OCI-LY7 (cell line): Measurements from ENCODE around the gene NNT. TPM values are rescaled to one million over a fixed set of nuclear protein-coding genes. Genes with fewer than 3 reads are reported as not detected.
"Not testable (repeated sequence)": the region's sequence is repeated elsewhere in the genome, so short reads cannot be mapped to it uniquely, and the experiment has no call there.

Experiments
- BruUV-seq: library from RNA; stranded (reverse); fragments of 400-500 nt; replicated peaks from 2 replicates; lab custom pipeline; 2021; lab: Mats Ljungman, UMichigan
- CTCF ChIA-PET: fragments of 300-600 bp; sonication (Branson Sonifier 250); formaldehyde crosslinking; loops from one replicate; lab custom pipeline; 2022; ENCODE audit warnings: antibody characterized with exemption; ENCODE audit not compliant: unreplicated experiment; lab: Charles Lee
- POLR2A ChIA-PET: fragments of 300-600 bp; sonication (Branson Sonifier 250); formaldehyde crosslinking; loops from one replicate; lab custom pipeline; 2022; ENCODE audit warnings: antibody characterized with exemption; lab: Charles Lee
- DNase-seq: peaks from one replicate; pipeline ENCODE4 v3.0.0-alpha.2; 2015; ENCODE audit warnings: low spot score
- H2AFZ ChIP-seq: fragments of 200-600 bp; sonication (generic), shearing (Covaris generic); 2 replicates; pipeline ENCODE4 v1.6.1; 2014; ENCODE audit warnings: mild to moderate bottlenecking, antibody characterized with exemption, low read length, moderate library complexity
- H3K27ac ChIP-seq: fragments of 200-600 bp; sonication (generic); 2 replicates; pipeline ENCODE4 v1.5.1; 2014; ENCODE audit warnings: mixed run types, low read depth, mild to moderate bottlenecking, moderate library complexity, low read length, inconsistent platforms; ENCODE audit not compliant: poor library complexity, severe bottlenecking
- H3K36me3 ChIP-seq: fragments of 200-600 bp; sonication (generic); 2 replicates; pipeline ENCODE4 v1.6.1; 2014; ENCODE audit warnings: mild to moderate bottlenecking, antibody characterized with exemption, low read length, moderate library complexity, mixed read lengths; ENCODE audit not compliant: insufficient read depth
- H3K4me1 ChIP-seq: fragments of 200-600 bp; sonication (generic); 2 replicates; pipeline ENCODE4 v1.5.1; 2014; ENCODE audit warnings: mild to moderate bottlenecking, low read length; ENCODE audit not compliant: insufficient read depth, poor library complexity, severe bottlenecking
- H3K4me2 ChIP-seq: fragments of 200-600 bp; sonication (generic); 2 replicates; pipeline ENCODE4 v1.6.1; 2014; ENCODE audit warnings: mild to moderate bottlenecking, low read length
- H3K4me3 ChIP-seq: fragments of 200-600 bp; sonication (generic); 2 replicates; pipeline ENCODE4 v1.5.1; 2014; ENCODE audit warnings: mild to moderate bottlenecking, low read depth, low read length; ENCODE audit not compliant: poor library complexity, severe bottlenecking
- H3K79me2 ChIP-seq: fragments of 200-600 bp; sonication (generic); 2 replicates; pipeline ENCODE4 v1.6.1; 2016; ENCODE audit warnings: low read depth, mild to moderate bottlenecking, low read length, moderate library complexity, mixed read lengths; ENCODE audit not compliant: insufficient read depth
- H3K9me2 ChIP-seq: fragments of 200-600 bp; sonication (generic); 2 replicates; pipeline ENCODE4 v1.6.1; 2016; ENCODE audit warnings: mild to moderate bottlenecking, low read length, mixed read lengths; ENCODE audit not compliant: insufficient read depth
- H3K9me3 ChIP-seq: fragments of 200-600 bp; sonication (generic); 2 replicates; pipeline ENCODE4 v1.6.1; 2014; ENCODE audit warnings: mild to moderate bottlenecking, mixed run types, low read length, mixed read lengths
- H4K20me1 ChIP-seq: fragments of 200-600 bp; sonication (generic); 2 replicates; pipeline ENCODE4 v1.6.1; 2014; ENCODE audit warnings: mild to moderate bottlenecking, antibody characterized with exemption, low read length, moderate library complexity, mixed read lengths; ENCODE audit not compliant: insufficient read depth
- EZH2phosphoT487 ChIP-seq: fragments of 200-600 bp; sonication (generic); IDR thresholded peaks from 2 replicates; pipeline ENCODE4 v1.6.1; 2018; ENCODE audit warnings: low read depth, borderline replicate concordance, mild to moderate bottlenecking, mixed run types, antibody characterized with exemption, low read length, moderate library complexity, mixed read lengths
- intact Hi-C: fragments of 100-400 bp; cut with micrococcal nuclease; formaldehyde crosslinking; loops from one replicate; pipeline ENCODE4 v1.10.0; 2022; ENCODE audit not compliant: unreplicated experiment
- total RNA-seq, 2 experiments: library from RNA; depleted of rRNA in 1 of 2; stranded (reverse); fragments of >200 nt in 1 of 2; shearing (Covaris generic) in 1 of 2; gene quantifications; 2 replicates each; pipeline ENCODE4 v1.2.3, GENCODE V29; 2014 to 2022
- TF ChIP-seq, protein P1 (sequence below): fragments of 200-600 bp; sonication (generic); conservative IDR thresholded peaks from 2 replicates; pipeline ENCODE4 v1.5.1; 2014; ENCODE audit warnings: mild to moderate bottlenecking, antibody characterized with exemption, low read length, moderate library complexity, mixed read lengths

NNT gene
- total RNA-seq, 2 experiments from 2014 or later = 33.6 to 98.3 TPM

DNA sequence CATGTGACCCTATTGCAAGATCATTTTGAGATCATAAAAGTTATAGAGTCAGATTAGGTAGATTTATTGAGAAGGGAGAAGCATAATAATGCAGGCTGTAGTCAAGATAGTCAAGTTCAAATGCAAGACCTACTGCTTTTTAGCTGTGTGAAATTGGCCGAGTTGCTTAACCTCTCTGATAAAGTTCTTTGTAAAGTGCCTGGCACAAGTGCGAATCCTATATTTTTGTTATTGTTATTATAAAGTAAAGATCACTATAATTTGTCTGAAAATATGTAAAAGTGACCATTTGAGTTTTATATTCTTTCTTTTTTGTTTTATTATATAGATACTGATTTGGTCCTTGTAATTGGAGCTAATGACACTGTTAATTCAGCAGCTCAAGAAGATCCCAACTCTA is 99.3 kb downstream of the NNT start:
- Histone ChIP-seq H3K4me3 (no peak overlapping the region), H3K27ac (no peak overlapping the region), H3K36me3 (peaks cover 22% of the 10 kb centered on the region), H3K4me1 (no peaks in the 10 kb centered on the region), H2AFZ (no peak overlapping the region), H3K9me3 (no peaks in the 10 kb centered on the region), H3K4me2 (no peak overlapping the region), H3K9me2 (no peaks in the 10 kb centered on the region), H3K79me2 (no peaks in the 10 kb centered on the region), H4K20me1 (no peaks in the 10 kb centered on the region)
- BruUV-seq = no TSS peak
- ChIA-PET POLR2A (interaction anchor here (0.7 to 1.2 kb wide), 4 partner anchors 12 to 104 kb away, joined by 3 to 4 read pairs (median 3); no protein-coding TSS in a partner anchor), CTCF (no interaction called here)
- intact Hi-C loops = no loop called here
- DNase-seq = no peak
- TF ChIP-seq EZH2phosphoT487 = no peak
- TF ChIP-seq, protein P1, sequence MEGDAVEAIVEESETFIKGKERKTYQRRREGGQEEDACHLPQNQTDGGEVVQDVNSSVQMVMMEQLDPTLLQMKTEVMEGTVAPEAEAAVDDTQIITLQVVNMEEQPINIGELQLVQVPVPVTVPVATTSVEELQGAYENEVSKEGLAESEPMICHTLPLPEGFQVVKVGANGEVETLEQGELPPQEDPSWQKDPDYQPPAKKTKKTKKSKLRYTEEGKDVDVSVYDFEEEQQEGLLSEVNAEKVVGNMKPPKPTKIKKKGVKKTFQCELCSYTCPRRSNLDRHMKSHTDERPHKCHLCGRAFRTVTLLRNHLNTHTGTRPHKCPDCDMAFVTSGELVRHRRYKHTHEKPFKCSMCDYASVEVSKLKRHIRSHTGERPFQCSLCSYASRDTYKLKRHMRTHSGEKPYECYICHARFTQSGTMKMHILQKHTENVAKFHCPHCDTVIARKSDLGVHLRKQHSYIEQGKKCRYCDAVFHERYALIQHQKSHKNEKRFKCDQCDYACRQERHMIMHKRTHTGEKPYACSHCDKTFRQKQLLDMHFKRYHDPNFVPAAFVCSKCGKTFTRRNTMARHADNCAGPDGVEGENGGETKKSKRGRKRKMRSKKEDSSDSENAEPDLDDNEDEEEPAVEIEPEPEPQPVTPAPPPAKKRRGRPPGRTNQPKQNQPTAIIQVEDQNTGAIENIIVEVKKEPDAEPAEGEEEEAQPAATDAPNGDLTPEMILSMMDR = no peak

DNA sequence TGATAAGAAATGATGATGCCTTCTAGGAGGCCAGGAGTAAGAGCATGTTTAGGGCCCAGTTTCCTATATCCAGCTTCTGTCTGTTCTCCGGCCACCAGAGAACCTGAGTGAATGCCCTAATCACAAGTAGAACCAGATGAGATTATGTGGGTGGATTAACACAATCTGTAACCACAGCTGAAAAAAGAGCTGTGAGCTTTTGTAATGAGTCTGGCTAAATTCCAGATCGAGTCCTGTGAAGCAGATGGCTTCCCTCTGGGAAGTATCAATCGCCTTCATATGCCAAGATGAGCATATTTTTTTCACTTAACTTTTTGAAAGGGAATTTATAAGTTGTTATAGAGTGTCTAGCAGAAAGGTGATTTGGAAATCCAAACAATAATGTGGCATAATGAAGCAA is 99.8 kb downstream of the NNT start:
- Histone ChIP-seq H3K4me3 (no peak overlapping the region), H3K9me2 (no peaks in the 10 kb centered on the region), H3K9me3 (no peaks in the 10 kb centered on the region), H3K79me2 (no peaks in the 10 kb centered on the region), H2AFZ (no peak overlapping the region), H4K20me1 (no peaks in the 10 kb centered on the region), H3K27ac (no peak overlapping the region), H3K36me3 (peaks cover 22% of the 10 kb centered on the region), H3K4me1 (no peaks in the 10 kb centered on the region), H3K4me2 (no peak overlapping the region)
- intact Hi-C loops = no loop called here
- TF ChIP-seq, protein P1 = no peak
- TF ChIP-seq EZH2phosphoT487 = no peak
- ChIA-PET CTCF (no interaction called here), POLR2A (interaction anchor here (1.0 to 1.2 kb wide), 3 partner anchors 15 to 28 kb away, joined by 3 to 5 read pairs (median 4); no protein-coding TSS in a partner anchor)
- BruUV-seq = no TSS peak
- DNase-seq = no peak

DNA sequence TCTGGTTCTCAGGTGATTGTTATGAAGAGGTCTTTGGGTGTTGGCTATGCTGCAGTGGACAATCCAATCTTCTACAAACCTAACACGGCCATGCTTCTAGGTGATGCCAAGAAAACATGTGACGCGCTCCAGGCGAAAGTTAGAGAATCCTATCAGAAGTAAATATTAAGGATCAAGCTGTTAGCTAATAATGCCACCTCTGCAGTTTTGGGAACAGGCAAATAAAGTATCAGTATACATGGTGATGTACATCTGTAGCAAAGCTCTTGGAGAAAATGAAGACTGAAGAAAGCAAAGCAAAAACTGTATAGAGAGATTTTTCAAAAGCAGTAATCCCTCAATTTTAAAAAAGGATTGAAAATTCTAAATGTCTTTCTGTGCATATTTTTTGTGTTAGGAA is 101.3 kb downstream of the NNT start:
- Histone ChIP-seq H3K27ac (no peak overlapping the region), H3K4me1 (no peaks in the 10 kb centered on the region), H3K9me2 (no peaks in the 10 kb centered on the region), H3K4me2 (no peak overlapping the region), H3K9me3 (no peaks in the 10 kb centered on the region), H2AFZ (no peak overlapping the region), H3K4me3 (no peak overlapping the region), H3K36me3 (peaks cover 22% of the 10 kb centered on the region), H3K79me2 (no peaks in the 10 kb centered on the region), H4K20me1 (no peaks in the 10 kb centered on the region)
- BruUV-seq = no TSS peak
- no peak for DNase-seq
- ChIA-PET CTCF (no interaction called here), POLR2A (no interaction called here)
- intact Hi-C loops = no loop called here
- no peak for TF ChIP-seq EZH2phosphoT487
- TF ChIP-seq, protein P1 = no peak

DNA sequence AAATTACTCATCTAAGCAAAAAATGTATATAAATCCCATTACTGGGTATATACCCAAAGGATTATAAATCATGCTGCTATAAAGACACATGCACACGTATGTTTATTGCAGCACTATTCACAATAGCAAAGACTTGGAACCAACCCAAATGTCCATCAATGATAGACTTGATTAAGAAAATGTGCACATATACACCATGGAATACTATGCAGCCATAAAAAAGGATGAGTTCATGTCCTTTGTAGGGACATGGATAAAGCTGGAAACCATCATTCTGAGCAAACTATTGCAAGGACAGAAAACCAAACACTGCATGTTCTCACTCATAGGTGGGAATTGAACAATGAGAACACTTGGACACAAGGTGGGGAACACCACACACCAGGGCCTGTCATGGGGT is 103.6 kb downstream of the NNT start:
- H3K79me2 ChIP-seq, DNase-seq, H3K27ac ChIP-seq, BruUV-seq, H3K4me2 ChIP-seq, H3K4me3 ChIP-seq, CTCF ChIA-PET, intact Hi-C loops, H3K4me1 ChIP-seq, H3K9me2 ChIP-seq, H4K20me1 ChIP-seq, H3K9me3 ChIP-seq, H2AFZ ChIP-seq: not testable (repeated sequence)
- peaks cover 22% of the 10 kb centered on the region for H3K36me3 ChIP-seq
- POLR2A ChIA-PET = interaction anchor here (1.2 kb wide), 1 partner anchor 19 kb away, joined by 3 read pairs; no protein-coding TSS in a partner anchor
